Keratinocyte (primary cell): Measurements from ENCODE around the gene ZBP1. TPM values are rescaled to one million over a fixed set of nuclear protein-coding genes. Genes with fewer than 3 reads are reported as not detected.

Experiments used
- DNase-seq: peaks from one replicate; pipeline ENCODE4 v3.0.0-alpha.2; 2011; ENCODE audit warnings: low read depth, missing footprints, low spot score
- FAIRE-seq: peaks from 2 replicates; lab custom pipeline; 2011; peaks lifted over from hg19 to GRCh38; lab: Jason Lieb, UNC
- H2AFZ ChIP-seq: 2 replicates; pipeline ENCODE4 v1.6.0; 2012; ENCODE audit warnings: low read length, control low read depth, inconsistent platforms; ENCODE audit not compliant: control insufficient read depth
- H3K27ac ChIP-seq: 2 replicates; pipeline ENCODE4 v1.5.1; 2011; ENCODE audit warnings: low read length; ENCODE audit not compliant: control insufficient read depth, insufficient read depth
- H3K27me3 ChIP-seq: 3 replicates; pipeline ENCODE4 v1.6.0; 2011; ENCODE audit warnings: low read length; ENCODE audit not compliant: control insufficient read depth, insufficient read depth; ENCODE audit errors: extremely low read depth
- H3K36me3 ChIP-seq, 2 experiments: 2 replicates in 1 of 2; 3 replicates in 1 of 2; pipeline ENCODE4 v1.5.1; 2011; ENCODE audit warnings: low read length in 2 of 2, mild to moderate bottlenecking in 1 of 2; ENCODE audit not compliant: control insufficient read depth in 2 of 2, insufficient read depth in 2 of 2; ENCODE audit errors: extremely low read depth in 1 of 2
- H3K4me1 ChIP-seq: 3 replicates; pipeline ENCODE4 v1.5.1; 2011; ENCODE audit warnings: low read length; ENCODE audit not compliant: control insufficient read depth, insufficient read depth; ENCODE audit errors: extremely low read depth
- H3K4me2 ChIP-seq: 3 replicates; pipeline ENCODE4 v1.6.0; 2011; ENCODE audit warnings: low read depth, low read length; ENCODE audit not compliant: control insufficient read depth, insufficient read depth; ENCODE audit errors: extremely low read depth
- H3K4me3 ChIP-seq, 3 experiments: fragments of 200-600 bp in 1 of 3; sonication (generic) in 1 of 3; 2 replicates in 2 of 3; 3 replicates in 1 of 3; pipeline ENCODE4 v1.5.1; 2011 to 2016; ENCODE audit warnings: low read length in 3 of 3, mild to moderate bottlenecking in 3 of 3, control low read depth in 2 of 3, inconsistent platforms in 1 of 3, low read depth in 1 of 3, mixed read lengths in 1 of 3, mixed run types in 1 of 3, moderate library complexity in 1 of 3; ENCODE audit not compliant: control insufficient read depth in 2 of 3, insufficient read depth in 2 of 3; ENCODE audit errors: extremely low read depth in 1 of 3
- H3K79me2 ChIP-seq: 2 replicates; pipeline ENCODE4 v1.6.0; 2012; ENCODE audit warnings: low read length; ENCODE audit not compliant: control insufficient read depth, insufficient read depth
- H3K9ac ChIP-seq: 3 replicates; pipeline ENCODE4 v1.6.0; 2011; ENCODE audit warnings: low read length; ENCODE audit not compliant: control insufficient read depth, insufficient read depth; ENCODE audit errors: extremely low read depth
- H3K9me1 ChIP-seq: 3 replicates; pipeline ENCODE4 v1.6.0; 2011; ENCODE audit warnings: low read length; ENCODE audit not compliant: control insufficient read depth, insufficient read depth; ENCODE audit errors: extremely low read depth
- H3K9me3 ChIP-seq: 2 replicates; pipeline ENCODE4 v1.5.1; 2012; ENCODE audit warnings: low read depth, low read length; ENCODE audit not compliant: control insufficient read depth
- H4K20me1 ChIP-seq: 3 replicates; pipeline ENCODE4 v1.6.0; 2011; ENCODE audit warnings: low read length; ENCODE audit not compliant: control insufficient read depth, insufficient read depth; ENCODE audit errors: extremely low read depth
- CTCF ChIP-seq, 3 experiments: IDR thresholded peaks in 1 of 3; conservative IDR thresholded peaks in 1 of 3; optimal IDR thresholded peaks in 1 of 3; 2 replicates in 2 of 3; 3 replicates in 1 of 3; pipeline versions ENCODE3 to v1.5.1; 2011; ENCODE audit warnings: low read length in 3 of 3, mild to moderate bottlenecking in 3 of 3, moderate library complexity in 2 of 3, control low read depth in 1 of 3, inconsistent platforms in 1 of 3; ENCODE audit not compliant: insufficient read depth in 2 of 3; ENCODE audit errors: extremely low read depth in 1 of 3
- EZH2 ChIP-seq: IDR thresholded peaks from one replicate; pipeline ENCODE4 v1.6.1; 2012; ENCODE audit warnings: inconsistent platforms, mild to moderate bottlenecking, low read length, moderate library complexity
- dilution Hi-C: fragments of 300-500 bp; cut with MboI; formaldehyde crosslinking; loops from one replicate; pipeline ENCODE4 v1.7.0; 2020; ENCODE audit warnings: low sequenced_read_pairs; ENCODE audit not compliant: extremely low pct_ligation_motif_present
- polyA plus RNA-seq, 5 experiments: library from polyadenylated mRNA; depleted of rRNA in 3 of 5; stranded (reverse) in 3 of 5; stranded (forward) in 1 of 5; unstranded in 1 of 5; fragments of >200 nt; gene quantifications; 1 replicate in 1 of 5; 2 replicates in 3 of 5; 3 replicates in 1 of 5; pipeline versions ENCODE4 v1.2.1 to v1.2.3, GENCODE V29; 2011 to 2012; ENCODE audit warnings: missing spikeins in 2 of 5, low read depth in 1 of 5, low replicate concordance in 1 of 5

The ZBP1 gene
- polyA plus RNA-seq, 1 donor (not counting 4 experiments of a cell fraction or from before 2014, with no cell fraction given) = 0.08 TPM

- H3K36me3 ChIP-seq = peaks cover 27 to 37% of the 10 kb centered on the region in 2 experiments
- H3K27me3 ChIP-seq = no peaks in the 10 kb centered on the region
- no peak for TF ChIP-seq CTCF (optimal IDR thresholded peaks at IDR 0.05 in 1 of 3, IDR thresholded peaks at IDR 0.05 in 1 of 3, conservative IDR thresholded peaks at IDR 0.05 in 1 of 3; ENCODE audit: extremely low read depth in 1 of 3, insufficient read depth in 2 of 3, low read length in 3 of 3)
- no peak for TF ChIP-seq EZH2
- H3K27ac ChIP-seq = no peak overlapping the region
- H3K9me1 ChIP-seq = peaks cover 11% of the 10 kb centered on the region
- no peak overlapping the region for H3K4me2 ChIP-seq
- H2AFZ ChIP-seq = no peak overlapping the region
- peaks cover 78% of the 10 kb centered on the region for H4K20me1 ChIP-seq
- H3K4me3 ChIP-seq = no peak overlapping the region
- H3K4me1 ChIP-seq = peaks cover 13% of the 10 kb centered on the region
- no peaks in the 10 kb centered on the region for H3K9me3 ChIP-seq
- peaks cover 98% of the 10 kb centered on the region for H3K79me2 ChIP-seq
- H3K9ac ChIP-seq = no peak overlapping the region
- no peak for DNase-seq
- no peak for FAIRE-seq
- dilution Hi-C loops = no loop called here
These were observed 46.6 kb upstream of the ZBP1 start for GRCh38 chr20:57666834-57667157.

DNA sequence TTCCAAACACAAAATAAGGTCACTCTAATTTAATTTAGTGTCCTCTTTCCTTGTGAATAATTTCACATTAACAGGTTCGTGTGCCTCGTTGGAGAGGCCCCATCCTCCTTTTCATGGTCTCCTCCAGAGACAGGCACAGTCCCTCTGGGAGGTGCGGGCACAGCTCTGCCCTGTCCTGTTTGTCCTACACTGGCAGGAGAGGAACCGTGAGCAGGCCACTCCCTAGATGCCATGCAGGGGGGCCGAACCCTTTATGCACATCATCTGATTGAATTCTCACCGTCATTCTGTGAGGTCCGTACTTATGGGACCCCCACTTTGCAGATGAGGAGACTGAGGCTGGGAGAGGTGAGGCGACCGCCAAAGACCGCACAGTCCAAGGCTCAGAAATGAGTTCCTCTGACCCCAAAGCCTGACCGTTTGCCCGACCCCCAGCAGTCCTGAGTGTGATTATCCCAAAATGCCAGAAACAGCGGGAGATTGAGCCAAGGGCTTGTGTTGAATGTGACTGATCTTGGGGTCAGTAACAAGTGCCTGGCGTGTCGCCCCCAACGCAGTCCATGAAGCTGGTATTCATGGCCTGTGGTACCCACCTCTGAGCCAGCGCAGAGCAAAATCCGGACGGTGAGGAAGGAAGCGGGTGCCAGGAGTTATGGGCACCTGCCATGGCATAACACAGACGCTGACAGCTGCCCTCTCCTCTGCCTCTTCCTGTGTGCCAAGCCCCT, 46.0 kb upstream of the ZBP1 start:
- dilution Hi-C loops = no loop called here

More for the DNA sequence above, 46.0 kb upstream of the ZBP1 start:
- Histone ChIP-seq H3K27me3 (no peaks in the 10 kb centered on the region), H3K4me2 (no peak overlapping the region), H3K27ac (no peak overlapping the region), H3K9me1 (peaks cover 7% of the 10 kb centered on the region), H3K4me1 (peaks cover 10% of the 10 kb centered on the region), H2AFZ (no peak overlapping the region), H3K36me3 (peaks cover 28 to 37% of the 10 kb centered on the region in 2 experiments), H3K9me3 (no peaks in the 10 kb centered on the region), H3K79me2 (peaks cover 98% of the 10 kb centered on the region), H3K4me3 (no peak overlapping the region), H4K20me1 (peaks cover 76% of the 10 kb centered on the region), H3K9ac (no peak overlapping the region)
- DNase-seq = no peak
- FAIRE-seq = no peak
- TF ChIP-seq CTCF (optimal IDR thresholded peaks at IDR 0.05 in 1 of 3, IDR thresholded peaks at IDR 0.05 in 1 of 3, conservative IDR thresholded peaks at IDR 0.05 in 1 of 3; ENCODE audit: extremely low read depth in 1 of 3, insufficient read depth in 2 of 3, low read length in 3 of 3) (no peak), EZH2 (no peak)
